Stimulated activated CD8-positive, alpha-beta memory T cell treated with anti-CD3 and anti-CD28 coated beads, Interleukin-12 subunit alpha, Interleukin-12 subunit beta, amount 100 ng/mL, for 4 hours (primary cell): Measurements from ENCODE around the gene LIMS4.
"Not testable (repeated sequence)": the region's sequence is repeated elsewhere in the genome, so short reads cannot be mapped to it uniquely, and the experiment has no call there.

ENCODE experiments used
- DNase-seq: peaks from one replicate; pipeline ENCODE4 v3.0.0-alpha.2; 2020; ENCODE audit warnings: low read depth

LIMS4 gene

GRCh38 chr2:110450951-110451350, 21.7 kb downstream of the LIMS4 start:
- DNase-seq: not testable (repeated sequence)

- not testable (repeated sequence) for DNase-seq
These were observed 23.3 kb downstream of the LIMS4 start for GRCh38 chr2:110449127-110449947.

- not testable (repeated sequence) for DNase-seq
These were observed 26.0 kb downstream of the LIMS4 start for GRCh38 chr2:110446644-110447043.

GRCh38 chr2:110443305-110444005, 29.2 kb downstream of the LIMS4 start:
- not testable (repeated sequence) for DNase-seq

GRCh38 chr2:110441905-110442304, 30.7 kb downstream of the LIMS4 start:
- not testable (repeated sequence) for DNase-seq

- DNase-seq: not testable (repeated sequence)
These were observed 38.1 kb downstream of the LIMS4 start for GRCh38 chr2:110434565-110434964.

- DNase-seq: not testable (repeated sequence)
These were observed 46.9 kb downstream of the LIMS4 start for GRCh38 chr2:110425725-110426124.

- not testable (repeated sequence) for DNase-seq
These were observed 48.2 kb downstream of the LIMS4 start for GRCh38 chr2:110424421-110424820.

- not testable (repeated sequence) for DNase-seq
These were observed 49.0 kb downstream of the LIMS4 start for GRCh38 chr2:110423574-110423962.

GRCh38 chr2:110422852-110423573, 49.6 kb downstream of the LIMS4 start:
- not testable (repeated sequence) for DNase-seq

GRCh38 chr2:110420641-110421354, 51.8 kb downstream of the LIMS4 start:
- DNase-seq: not testable (repeated sequence)

- not testable (repeated sequence) for DNase-seq
These were observed 65.5 kb downstream of the LIMS4 start for GRCh38 chr2:110407142-110407541.

- DNase-seq: not testable (repeated sequence)
These were observed 67.6 kb downstream of the LIMS4 start for GRCh38 chr2:110404988-110405387.

GRCh38 chr2:110404246-110404645, 68.4 kb downstream of the LIMS4 start:
- not testable (repeated sequence) for DNase-seq

- DNase-seq: not testable (repeated sequence)
These were observed 71.5 kb downstream of the LIMS4 start for GRCh38 chr2:110401001-110401618.

GRCh38 chr2:110399378-110399777, 73.2 kb downstream of the LIMS4 start:
- not testable (repeated sequence) for DNase-seq

GRCh38 chr2:110395990-110396389, 76.6 kb downstream of the LIMS4 start:
- not testable (repeated sequence) for DNase-seq
